Stimulated activated CD8-positive, alpha-beta memory T cell treated with anti-CD3 and anti-CD28 coated beads, Interleukin-12 subunit alpha, Interleukin-12 subunit beta, amount 100 ng/mL, for 1 hour (primary cell): ENCODE results near the gene ITPR3.

ENCODE experiments used
- DNase-seq: peaks from one replicate; pipeline ENCODE4 v3.0.0-alpha.2; 2020; ENCODE audit warnings: low read depth

Gene ITPR3

DNA sequence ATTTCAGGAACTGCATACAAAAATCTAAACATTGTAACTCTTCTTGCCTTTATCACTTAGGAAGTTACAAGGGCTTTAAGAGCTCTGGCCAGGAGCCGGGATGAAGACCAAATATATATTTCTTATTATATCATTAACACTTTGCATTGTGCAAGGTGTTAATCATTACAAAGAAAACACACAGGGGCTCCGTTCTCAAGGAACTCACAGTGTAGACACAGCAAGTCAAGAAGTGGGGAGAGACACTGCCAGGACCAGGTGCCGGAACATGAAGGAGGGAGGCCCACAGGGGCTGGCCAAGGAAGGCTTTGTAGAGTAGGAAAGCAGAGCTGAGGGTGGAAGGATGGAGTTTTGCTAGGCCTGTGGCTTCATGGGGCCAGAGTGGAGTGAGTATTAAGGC, 17.4 kb downstream of the ITPR3 start:
- no peak for DNase-seq

DNA sequence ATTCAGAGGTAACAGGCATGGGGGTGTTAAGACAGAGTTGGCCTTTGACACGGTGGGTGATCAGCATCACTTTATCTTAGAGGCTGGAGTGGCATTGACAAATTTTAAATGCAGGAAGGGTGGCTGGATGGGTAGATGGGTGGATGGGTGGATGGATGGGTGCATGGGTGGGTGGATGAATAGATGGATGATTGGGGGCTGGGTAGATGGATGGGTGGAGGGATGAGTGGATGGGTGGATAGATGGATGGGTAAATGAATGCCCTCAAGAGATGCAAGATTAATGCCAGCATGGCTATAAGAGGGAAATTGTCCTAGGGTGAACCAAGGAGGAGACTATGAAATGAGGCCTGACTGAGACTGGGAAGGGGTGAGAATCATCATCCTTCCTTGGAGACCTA, 18.4 kb downstream of the ITPR3 start:
- no peak for DNase-seq

DNA sequence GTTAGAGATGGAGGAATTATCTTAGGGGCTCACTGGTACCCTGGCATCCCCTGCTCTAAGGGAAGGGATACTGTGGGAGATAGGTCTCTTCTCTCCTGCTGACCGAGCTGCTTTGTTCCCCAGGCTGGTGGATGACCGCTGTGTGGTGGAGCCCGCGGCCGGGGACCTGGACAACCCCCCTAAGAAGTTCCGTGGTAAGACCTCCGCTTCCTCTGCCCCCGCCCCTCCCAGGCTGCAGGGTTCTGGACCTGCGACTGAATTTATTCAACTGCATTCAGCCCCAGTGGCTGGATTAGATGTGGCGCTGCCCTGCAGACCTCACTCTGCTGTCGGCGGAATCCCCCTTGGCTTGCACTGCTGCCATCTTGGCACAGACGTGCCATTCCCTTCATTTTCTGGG, 19.2 kb downstream of the ITPR3 start:
- DNase-seq, result no peak

DNA sequence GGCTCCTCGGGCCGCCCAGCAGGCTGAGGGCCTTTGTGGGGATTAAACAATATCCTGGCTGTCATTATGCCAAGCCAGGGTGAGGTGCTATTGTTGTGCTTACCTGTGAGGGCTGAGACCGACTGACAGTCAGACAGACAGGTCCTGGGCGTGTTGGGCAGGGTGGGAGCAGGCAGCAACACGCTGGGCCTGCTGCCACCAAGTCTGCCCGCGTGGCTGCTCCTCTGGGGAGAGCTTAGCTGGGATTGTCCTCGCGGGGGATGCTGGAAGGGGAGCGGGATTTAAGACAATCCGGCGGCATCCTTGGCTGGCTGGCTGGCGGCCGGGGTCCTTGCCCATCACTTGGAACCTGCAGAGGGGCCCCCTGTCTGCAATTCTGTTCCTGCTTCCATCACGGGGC, 20.0 kb downstream of the ITPR3 start:
- no peak for DNase-seq

GRCh38 chr6:33641602-33642001, 20.5 kb downstream of the ITPR3 start:
- no peak for DNase-seq

GRCh38 chr6:33642897-33643296, 21.8 kb downstream of the ITPR3 start:
- DNase-seq, result no peak

- no peak for DNase-seq
These were observed 30.3 kb downstream of the ITPR3 start for GRCh38 chr6:33651403-33651802.

DNA sequence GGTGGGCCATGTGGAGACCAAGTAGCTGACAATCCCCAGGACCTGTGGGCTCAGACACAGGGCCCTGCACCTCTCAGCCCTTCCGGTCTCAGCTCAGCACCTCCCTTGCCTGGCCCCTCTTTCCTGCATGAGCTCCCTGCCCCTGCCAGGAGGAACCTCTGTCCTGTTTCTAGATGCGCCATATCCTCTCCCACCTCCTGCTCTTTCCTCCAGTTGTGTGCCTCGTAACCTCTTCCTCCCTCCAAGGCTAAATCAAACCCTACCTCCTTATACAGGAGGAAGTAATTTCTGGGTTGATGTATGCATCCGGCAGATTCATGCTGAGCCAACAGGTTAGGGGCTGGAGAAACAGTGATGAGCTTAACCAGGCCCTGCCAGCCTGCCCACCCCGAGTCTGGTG, 30.9 kb downstream of the ITPR3 start:
- no peak for DNase-seq

- DNase-seq, result no peak
These were observed 33.9 kb downstream of the ITPR3 start for GRCh38 chr6:33654831-33655554.

DNA sequence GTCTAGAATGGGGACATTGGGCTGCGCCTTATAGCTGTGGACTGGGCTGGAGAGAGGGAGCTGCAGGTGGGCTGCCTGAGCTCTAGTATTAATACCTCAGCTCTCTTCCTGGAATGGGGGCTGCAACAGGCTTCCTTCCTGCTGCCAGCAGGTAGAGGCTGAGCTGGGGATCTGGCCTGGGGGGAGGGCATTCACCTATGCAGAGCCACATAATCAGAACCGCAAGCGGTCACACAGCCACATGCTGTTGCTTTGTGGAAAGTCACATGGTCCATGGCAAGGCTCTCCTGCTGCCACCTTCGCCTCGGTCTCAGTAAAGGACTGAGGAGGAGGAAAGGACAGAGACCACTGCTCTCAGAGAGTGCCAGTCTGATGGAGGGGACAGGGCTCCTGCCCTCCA, 35.7 kb downstream of the ITPR3 start:
- DNase-seq, result no peak

GRCh38 chr6:33658982-33659689, 38.0 kb downstream of the ITPR3 start:
- DNase-seq, result no peak

DNA sequence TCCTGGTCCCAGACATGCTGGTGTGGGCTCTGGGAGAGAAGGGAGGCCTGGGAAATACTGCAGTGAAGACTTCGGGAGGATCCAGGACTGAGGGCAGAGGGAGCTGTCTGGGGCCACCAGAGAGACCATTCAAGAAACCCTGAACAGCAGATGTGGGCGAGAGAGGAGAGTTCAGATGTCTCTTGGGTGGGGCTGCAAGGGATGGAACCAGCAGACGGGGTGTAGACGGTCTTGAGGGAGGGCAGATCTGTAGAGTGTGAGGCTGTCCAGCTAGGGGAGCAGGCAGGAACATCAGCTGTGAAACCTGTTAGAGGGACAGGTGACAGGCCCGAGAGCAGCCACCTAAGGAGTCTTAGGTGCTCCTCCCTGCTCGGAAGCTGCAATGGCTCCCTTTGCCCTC, 38.9 kb downstream of the ITPR3 start:
- no peak for DNase-seq

GRCh38 chr6:33661106-33661838, 40.1 kb downstream of the ITPR3 start:
- no peak for DNase-seq

GRCh38 chr6:33662318-33662717, 41.2 kb downstream of the ITPR3 start:
- no peak for DNase-seq

- DNase-seq, result no peak
These were observed 41.9 kb downstream of the ITPR3 start for GRCh38 chr6:33663028-33663427.

DNA sequence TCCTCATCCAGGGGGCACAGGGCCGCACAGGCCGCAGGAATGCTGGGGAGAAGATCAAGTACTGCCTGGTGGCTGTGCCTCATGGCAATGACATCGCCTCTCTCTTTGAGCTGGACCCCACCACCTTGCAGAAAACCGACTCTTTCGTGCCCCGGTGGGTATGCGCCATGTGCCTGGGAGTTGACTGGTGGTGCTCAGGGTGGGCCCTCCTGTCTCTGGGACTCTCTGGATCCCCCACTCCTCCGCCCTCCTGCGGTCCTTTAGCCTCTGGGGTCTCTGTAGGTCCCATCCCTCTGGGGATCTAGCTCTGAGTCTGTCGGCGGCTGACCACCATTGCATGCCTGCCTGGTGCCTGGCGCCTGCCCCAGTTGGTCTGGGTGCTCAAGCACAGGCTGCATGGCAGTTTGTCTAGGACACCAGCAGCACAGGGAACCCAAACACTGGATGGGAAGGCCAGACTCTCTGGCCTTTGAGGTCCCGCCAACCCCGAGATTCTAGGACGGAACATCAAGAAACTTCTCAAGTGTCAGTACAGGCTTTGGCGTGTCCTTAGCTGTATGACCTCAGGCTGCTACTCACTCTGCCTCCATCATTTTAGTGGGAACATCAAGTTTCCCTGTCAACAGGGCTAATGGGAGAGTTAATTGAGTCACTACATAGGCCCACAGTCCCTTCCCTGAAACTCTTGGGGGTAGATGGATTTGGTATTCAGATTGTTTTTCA, 42.8 kb downstream of the ITPR3 start:
- no peak for DNase-seq

DNA sequence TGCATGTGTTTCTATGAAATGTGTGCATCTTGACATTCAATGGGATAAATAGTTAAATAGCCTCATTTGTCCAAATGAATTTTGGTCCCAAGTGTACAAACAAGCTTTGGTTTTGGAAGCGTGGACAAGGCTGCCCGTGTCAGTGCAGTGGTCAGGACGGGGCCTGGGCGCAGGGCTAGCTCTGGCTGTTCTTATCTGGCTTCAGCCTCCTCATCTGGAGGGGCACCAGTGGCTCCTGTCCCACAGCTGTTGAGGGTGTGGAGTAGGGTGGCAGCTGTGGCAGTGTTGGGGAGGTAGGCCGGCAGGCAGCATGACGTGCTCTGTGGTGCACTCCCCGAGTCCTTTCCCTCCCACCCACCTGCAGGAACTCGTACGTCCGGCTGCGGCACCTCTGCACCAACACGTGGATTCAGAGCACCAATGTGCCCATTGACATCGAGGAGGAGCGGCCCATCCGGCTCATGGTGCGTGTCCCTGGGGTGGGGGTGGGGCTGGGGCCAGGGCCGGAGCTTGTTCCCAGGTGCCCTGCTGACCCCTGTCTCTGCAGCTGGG, 43.5 kb downstream of the ITPR3 start:
- no peak for DNase-seq

DNA sequence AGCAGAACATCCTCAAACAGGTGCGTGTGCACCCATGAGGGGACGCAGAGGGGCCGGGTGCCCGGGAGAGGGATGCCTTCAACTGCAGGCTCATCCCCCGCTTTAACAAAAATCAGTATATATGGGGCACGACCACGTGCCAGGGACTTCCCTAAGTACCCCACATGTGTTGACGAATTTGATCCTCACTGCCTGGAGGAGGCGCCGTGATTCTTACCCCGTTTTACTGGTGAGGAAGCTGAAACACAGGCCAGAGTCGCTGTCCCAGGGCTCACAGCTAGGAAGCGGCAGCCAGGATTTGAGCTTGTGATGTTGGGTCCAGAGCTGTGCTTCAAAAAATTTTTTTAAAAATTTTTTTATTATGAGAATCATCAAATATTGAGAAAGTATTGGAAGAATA, 44.8 kb downstream of the ITPR3 start:
- no peak for DNase-seq

GRCh38 chr6:33667072-33667471, 46.0 kb downstream of the ITPR3 start:
- DNase-seq, result no peak

DNA sequence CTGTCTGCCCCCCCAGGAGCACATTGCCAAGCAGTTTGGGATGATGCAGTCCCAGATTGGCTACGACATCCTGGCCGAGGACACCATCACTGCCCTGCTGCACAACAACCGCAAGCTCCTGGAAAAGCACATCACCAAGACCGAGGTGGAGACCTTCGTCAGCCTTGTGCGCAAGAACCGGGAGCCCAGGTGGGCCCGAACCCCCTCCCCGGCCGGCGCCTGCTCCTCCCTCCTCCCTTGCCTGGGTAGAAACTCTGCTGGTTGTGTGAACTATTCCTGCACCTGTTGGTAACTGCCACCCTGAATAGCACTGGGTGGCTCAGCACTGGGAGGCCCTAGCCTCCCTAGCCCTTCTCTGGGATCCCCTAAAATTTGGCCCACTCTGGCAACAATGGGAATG, 46.7 kb downstream of the ITPR3 start:
- no peak for DNase-seq

GRCh38 chr6:33668328-33668727, 47.2 kb downstream of the ITPR3 start:
- DNase-seq, result no peak

GRCh38 chr6:33668914-33669313, 47.8 kb downstream of the ITPR3 start:
- DNase-seq, result no peak
